ENCODE measurements around the gene DCDC2C.

Gene DCDC2C

DNA sequence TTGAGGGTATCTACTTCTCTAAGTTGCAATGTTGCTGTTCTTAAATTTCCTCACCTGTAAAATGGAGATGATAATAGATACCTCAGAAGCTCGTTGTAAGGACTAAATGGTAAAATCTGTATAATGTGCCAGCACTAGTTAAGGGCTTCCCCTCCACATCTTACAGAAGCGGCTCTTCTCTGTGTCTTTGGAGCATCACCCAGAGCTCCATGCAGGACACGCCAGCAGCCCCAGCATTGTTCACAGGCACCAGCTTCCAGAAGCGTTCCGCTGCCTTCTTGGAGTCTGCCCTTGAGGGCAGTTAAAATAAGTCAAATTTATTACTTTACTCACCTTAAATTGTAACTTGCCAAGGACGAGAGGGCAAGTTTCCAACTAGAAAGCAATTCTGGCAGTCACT, 5.8 kb downstream of the DCDC2C start:
- DNase-seq (ENCODE audit: low read depth) = no peak

DNA sequence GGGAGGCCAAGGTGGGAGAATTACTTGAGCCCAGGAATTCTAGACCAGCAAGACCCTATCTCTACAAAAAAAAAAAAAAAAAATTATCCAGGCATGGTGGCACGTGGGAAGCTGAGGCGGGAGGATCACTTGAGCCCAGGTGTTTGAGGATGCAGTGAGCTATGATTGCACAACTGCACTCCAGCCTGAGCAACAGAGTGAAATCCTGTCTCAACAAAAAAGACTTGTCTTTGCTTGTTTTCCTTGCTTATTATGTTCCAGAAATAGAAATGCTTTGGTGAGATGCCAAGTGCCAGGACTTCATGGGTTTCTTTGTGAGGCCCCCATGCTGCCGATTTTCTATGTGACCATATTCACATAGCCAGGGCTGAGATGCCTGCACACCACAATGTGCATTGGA, 9.0 kb downstream of the DCDC2C start:
- DNase-seq (ENCODE audit: low read depth) = no peak

DNA sequence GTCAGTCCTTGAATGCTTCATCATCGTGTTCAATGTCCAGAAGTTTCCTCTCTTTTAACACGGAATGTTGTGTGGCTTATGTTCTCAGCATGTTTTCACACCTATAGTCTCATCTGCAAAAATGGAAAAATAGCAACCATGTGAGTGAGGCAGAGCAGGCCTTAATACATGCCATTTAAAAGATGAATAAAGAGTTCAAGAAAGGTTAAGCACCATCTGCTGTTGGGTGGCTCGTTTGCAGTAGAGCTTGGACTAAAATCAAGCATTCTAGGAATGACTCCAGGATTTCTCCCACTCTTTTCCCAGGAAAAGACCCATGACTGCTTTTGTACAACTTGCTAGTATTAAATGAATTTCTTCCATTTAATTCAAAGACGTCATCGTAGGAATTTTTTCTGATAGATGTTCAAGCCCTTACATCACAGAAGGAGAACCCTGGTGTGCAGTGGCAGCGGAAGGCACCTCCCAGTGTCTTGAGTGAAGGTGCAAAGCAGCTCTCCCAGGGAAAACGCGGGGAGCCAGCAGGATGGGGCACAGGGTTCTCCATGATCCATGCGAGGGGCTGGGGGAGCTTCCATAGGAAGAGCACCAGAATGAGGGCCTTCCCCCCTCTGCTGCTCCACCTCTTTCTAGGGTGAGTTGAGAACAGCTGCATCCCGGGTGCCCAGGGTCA, 9.6 kb downstream of the DCDC2C start:
- no peak for DNase-seq (ENCODE audit: low read depth)

DNA sequence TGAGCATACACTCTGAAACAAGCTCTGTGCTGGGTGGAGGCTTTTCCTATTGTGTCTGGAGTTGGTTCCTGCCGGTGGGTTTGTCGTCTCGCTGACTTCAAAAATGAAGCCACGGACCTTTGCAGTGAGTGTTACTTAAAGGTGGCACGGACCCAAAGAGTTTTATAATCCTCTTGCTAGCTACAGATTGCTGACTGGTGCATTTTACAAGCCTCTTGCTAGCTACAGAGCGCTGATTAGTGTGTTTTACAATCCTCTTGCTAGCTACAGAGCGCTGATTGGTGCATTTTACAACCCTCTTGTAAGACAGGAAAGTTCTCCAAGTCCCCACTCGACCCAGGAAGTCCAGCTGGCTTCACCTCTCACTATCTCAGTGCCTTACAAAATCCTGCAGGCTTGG, 15.3 kb downstream of the DCDC2C start:
- DNase-seq (ENCODE audit: low read depth) = no peak

DNA sequence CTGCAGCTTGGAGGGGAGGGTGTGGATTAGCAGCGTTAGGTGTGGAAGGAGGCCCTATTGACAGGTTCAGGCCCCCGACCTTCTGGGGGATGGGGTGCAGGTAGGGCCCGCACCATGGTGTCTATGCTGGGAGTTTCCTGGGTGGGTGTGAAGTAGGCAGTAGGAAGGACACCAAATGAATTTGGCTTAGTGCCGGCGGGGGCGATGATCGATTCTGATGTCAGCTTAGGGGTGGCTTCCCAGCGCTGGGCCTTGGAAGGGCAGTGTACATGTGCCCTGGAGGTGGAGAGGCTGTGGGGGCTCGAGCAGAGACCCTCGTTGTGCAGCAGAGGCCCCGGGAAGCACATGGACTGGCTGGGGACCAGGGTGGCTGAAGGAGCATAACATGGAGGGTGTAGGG, 21.6 kb downstream of the DCDC2C start:
- DNase-seq (ENCODE audit: low read depth) = no peak

DNA sequence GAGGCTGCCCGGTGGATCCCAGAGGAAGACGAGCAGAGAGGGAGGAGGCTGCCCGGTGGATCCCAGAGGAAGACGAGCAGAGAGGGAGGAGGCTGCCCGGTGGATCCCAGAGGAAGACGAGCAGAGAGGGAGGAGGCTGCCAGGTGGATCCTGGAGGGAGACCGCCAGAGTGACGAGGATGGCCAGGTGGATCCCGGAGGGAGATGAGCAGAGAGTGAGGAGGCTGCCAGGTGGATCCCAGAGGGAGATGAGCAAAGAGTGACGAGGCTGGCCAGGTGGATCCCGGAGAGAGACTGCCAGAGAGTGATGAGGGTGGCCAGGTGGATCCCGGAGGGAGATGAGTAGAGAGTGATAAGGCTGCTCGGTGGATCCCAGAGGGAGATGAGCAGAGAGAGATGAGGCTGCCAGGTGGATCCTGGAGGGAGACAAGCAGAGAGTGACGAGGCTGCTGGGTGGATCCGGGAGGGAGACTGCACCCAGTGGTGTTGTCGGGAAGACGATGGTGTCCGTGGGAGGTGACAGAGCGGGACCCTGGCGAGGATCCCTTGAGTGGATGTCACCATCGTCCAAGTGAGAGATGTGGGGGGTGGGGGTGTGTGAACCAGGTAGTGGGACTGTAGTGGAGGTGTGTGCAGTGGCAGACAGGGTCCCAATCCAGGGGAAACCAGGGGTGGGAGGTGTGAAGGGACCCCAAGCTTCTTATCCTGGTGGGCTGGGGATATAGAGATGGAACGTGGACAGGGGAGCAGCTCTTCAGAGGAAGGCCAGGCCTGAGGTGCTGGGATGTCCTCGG, 22.3 kb downstream of the DCDC2C start:
- DNase-seq (ENCODE audit: low read depth) = no peak

DNA sequence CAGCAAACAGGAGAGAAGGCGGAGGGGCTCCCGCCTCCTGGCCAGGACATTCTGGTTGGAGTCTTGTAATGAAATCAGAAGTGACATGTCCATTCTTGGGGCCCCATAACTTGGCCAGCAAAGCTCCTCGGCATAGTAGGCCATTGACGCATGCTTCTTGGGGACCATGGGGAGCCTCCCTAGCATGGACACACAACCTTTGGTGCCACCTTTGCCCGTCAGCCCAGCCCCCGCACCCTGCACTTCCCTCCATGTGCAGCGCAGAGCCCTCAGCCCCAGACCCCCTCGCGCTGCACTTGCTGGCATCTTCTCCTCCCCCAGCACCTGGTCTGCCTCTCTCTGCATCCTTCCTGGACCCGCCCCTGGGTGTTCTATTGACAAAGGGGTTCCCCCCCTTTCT, 23.1 kb downstream of the DCDC2C start:
- no peak for DNase-seq (ENCODE audit: low read depth)

DNA sequence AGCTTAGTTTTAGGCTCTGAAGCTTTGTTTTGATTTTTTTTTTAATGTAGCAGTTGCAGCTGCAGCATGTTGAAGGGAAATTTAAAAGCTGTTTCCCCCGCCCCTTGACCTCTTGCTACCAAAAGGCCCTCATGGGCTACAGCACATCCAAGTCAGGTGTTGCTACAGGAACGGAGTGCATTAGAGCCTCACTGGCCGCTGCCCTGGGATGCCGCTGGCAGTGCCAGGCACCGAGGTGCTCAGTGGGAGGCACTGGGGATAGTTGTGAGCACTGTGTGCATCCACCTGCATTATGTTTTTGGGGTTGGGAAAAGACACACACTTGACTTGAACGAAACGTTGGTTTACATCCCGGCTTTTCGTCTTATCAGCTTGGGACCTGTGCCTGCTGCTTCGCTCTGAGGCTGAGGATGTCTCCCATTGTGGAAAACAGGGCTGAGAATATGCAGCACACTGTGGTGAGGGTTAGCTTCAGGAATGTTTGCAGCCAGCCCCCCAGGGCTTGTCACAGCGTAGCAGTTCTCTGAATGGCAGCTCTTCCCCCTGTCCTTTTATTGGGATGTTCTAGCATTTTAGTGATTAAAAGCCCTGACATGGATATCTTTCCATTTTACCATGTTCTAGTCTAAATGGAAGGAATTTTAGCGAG, 24.1 kb downstream of the DCDC2C start:
- no peak for DNase-seq (ENCODE audit: low read depth)

DNA sequence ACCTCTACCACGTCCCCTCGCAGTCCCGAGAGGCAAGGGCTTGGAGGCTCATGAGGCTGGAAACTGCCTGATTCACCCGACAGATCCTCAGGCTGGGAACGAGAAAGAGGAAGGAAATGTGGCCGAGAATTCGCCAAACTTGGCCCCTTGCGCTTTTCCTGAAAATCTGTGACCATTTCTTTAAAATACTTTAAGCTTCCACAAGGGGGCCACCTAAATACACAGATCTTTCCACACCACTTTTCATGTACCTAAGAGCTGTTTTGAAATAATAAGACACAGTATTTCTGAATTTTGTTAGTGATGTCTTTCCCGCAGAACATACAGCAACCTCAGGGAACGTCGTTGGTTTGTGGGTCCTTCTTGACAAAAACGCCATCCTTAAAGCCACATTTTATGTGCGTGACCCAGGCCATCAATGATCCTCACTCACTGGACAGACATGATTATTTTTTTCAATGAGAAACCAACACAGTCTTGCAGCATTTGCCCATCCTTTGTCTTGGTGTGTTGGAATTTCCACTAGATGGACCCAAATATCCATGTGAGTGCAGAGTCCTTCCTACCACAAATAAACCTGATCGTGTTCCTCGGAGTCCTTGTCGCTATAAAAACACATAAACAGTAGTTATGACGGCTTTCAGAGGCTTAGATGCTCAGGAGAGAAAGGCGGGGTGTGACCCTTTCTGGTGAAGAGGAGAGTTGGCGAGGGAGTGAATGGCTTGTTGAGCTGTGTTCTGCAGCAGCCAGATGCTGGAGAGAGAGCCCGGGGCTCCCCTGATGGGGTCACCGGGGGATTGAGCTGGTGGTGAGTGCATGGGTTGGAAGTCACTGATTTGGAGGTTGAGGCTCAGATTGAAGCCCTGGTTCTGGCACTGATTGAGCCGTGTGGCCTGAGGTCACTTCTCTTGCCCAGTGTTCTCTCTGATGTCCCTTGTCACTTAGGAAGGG, 25.0 kb downstream of the DCDC2C start:
- DNase-seq (ENCODE audit: low read depth) = no peak

DNA sequence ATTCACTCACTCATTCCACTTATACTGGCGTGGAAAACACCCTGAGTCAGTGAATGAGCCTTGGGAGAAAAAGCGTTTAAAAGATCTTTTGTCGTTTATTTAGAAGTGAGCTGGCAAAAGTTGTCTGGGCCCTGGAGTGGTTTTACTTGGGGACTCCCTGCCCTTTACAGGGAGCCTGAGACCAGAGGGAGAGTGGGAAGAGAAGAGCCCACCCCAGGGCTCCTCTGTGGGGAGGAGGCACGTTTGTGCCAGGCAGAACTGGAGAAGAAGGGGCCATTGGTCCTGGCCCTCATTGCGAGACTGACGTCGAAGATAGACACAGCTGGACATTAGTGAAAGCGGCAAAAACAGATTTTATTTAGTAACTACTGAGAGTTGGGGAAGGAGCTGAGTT, 25.7 kb downstream of the DCDC2C start:
- no peak for DNase-seq (ENCODE audit: low read depth)

DNA sequence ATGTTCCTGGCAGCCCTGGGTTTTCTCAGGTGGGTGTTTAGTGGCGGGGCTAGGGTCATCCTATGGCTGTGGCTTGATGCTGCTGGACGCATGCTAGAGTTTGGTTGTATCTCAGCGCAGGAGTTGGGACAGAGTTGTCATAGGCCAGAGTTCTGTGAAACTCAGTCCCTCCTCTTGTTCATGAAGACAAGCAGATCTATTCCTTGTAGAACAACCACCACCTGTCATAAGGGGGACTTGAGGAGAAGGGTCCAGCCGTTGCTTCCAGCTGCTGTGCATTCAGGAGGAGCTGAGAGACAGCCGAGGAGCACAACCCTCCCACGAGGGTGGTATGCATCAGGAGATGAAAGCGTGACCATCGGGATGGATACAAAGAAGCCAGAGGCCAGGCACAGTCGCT, 26.4 kb downstream of the DCDC2C start:
- no peak for DNase-seq (ENCODE audit: low read depth)

DNA sequence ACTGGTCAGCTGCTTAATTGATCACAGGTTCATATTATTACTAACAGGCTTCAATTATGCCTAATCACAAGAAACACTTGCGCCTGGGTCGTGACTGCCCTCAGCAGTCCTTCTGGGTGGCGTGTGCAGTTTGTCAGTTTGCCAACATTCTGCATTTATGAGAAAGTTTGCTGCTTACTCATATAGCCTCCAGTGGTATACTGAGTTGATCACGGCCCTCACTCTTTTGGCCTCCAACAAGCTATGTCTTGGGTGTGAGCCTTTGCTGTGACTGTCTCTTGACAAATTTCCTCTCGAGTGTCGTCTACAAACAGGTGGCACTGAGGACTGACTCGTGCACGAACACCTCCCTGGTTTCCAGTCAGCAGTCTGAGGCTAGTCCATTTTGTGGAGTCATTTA, 27.3 kb downstream of the DCDC2C start:
- no peak for DNase-seq (ENCODE audit: low read depth)

DNA sequence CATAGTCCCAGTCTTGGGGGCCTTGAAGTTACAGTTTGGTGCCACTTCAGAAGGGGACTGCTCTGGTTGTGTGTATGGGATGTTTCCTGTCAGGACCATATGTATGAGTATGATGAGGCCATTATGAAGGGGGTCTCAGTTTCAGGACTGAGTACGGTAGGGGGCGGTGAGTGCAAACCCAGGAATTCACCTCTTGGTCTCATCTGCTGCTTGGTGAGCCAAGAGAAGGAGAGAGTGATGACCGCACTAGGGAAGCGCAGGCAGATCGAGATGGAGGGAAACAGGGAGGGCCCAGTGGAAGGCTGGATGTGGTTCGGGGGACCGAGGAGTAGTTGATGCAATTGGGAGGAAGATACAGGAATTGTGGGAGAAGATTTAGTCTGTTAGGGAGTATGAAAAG, 28.5 kb downstream of the DCDC2C start:
- no peak for DNase-seq (ENCODE audit: low read depth)

DNA sequence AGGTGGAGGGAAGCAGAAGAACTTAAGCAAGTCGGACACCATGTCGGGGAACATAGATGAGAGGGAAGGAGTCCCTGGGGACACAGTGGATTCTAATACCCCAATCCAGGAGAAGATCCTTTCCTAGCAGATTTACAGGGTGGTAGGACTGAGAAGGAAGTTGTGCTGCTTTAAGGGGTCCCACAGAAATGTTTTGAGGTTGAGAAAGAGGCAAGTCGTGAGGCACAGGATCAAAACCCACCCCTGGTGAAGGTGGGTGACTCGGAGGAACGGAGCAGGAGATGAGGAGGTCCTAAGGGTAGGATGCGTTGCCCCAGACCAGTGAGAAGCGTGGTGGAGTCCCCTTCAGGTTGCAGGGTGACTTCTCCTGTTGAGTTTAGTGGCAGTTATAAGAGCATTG, 32.7 kb downstream of the DCDC2C start:
- no peak for DNase-seq (ENCODE audit: low read depth)

DNA sequence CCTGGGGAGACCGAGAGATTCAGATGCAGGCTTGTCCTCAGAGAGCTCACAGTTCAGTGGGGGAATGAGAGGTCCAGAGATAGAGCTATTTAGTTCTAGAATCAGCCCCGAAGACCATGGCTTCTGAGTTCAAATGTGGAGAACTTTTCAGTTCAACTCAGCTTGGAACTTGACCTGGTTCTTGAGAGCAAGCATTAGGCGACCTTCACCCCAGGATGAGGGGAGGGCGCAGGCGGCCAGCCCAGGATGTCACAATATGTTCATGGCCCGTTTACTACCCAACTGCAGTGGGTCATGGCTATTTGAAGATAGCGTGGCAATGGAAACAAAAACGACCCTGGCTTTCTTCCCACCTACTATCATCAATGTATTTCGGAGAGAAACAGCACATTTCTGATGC, 33.8 kb downstream of the DCDC2C start:
- DNase-seq (ENCODE audit: low read depth) = no peak

DNA sequence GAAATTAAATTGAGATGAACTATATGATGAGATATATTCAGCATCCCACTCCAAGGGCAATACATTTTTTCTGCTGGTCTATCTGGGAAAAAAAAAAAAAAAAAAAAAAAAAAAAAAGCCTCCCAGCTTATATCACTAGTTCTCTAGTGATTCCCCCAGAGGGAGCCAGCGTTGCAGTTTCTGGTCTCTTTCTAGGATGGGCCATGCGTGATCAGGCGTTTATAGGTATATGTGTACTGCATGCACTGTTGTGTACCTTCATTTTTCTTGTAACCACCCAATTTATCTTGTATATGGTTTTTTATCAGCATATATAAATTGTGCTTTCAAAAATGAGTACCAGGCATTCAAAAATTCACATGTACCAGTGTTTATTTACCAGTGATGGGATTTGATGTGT, 35.1 kb downstream of the DCDC2C start:
- no peak for DNase-seq (ENCODE audit: low read depth)

DNA sequence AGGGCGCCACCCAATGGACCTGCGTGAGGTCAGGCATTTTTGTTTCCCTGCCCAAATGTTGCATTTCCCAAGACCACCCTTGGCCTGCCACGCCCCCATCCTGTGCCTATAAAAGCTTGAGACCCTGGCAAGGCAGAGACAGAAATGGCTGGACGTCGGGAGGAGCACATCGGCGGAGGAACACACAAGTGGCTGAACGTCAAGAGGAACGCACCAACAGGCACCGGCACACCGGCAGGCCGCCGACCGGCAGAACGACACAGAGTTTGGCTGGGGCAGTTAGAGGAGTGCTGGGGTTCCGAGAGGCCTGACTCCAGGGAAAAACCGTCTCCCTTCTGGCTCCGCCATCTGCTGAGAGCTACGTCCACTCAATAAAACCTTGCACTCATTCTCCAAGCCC, 35.9 kb downstream of the DCDC2C start:
- DNase-seq (ENCODE audit: low read depth) = no peak

DNA sequence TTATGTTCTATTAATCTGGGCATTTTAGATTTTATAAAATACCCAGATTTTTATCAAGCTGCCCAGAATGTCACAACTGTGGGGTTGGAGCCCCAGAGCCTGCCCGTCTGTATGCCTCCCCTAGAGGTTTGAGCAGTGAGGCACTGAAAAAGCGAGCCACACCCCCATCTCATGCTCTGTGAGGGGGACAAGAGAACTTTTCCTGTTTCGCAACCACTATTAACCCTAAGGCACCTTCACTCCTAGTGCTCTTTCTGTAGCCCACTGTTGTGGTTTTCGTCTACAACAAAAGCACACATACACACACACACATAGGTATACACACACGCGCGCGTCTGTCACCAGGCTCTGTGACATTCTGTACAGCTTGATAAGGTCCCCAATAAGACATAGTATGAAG, 38.0 kb downstream of the DCDC2C start:
- no peak for DNase-seq (ENCODE audit: low read depth)

DNA sequence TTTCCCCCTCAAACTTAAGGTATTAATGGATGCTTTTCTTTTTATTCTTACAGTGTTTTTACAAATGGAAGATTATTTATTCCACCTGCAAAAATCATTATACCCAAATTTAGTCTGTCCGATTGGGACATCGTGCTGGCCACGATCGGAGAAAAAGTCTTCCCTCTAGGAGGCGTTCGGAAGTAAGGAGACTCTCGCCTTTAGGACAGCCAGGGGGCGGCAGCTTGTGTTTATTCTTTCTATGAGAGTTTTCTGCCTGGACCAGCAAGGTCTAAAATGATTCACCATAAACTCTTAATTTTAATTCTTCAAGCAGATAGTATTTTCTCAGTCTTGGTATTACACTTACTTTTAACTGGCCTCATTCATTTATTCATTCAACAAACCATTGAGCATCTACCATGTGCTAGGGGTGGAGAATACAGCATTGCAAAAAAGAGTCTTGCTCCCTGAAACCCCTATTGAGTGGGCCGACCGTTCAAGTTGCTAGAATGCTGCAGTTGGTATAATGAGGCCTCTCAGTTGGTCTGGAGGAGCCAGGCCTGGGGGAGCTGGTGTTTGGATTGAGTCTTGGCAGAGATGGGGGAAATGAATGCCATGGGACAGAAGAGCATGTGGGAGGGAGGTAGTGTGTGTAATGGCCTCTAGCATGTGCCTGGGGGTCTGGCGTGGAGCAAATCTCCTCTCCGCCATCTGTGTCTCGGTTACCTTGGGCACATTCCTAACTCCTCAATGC, 38.7 kb downstream of the DCDC2C start:
- no peak for DNase-seq (ENCODE audit: low read depth)

DNA sequence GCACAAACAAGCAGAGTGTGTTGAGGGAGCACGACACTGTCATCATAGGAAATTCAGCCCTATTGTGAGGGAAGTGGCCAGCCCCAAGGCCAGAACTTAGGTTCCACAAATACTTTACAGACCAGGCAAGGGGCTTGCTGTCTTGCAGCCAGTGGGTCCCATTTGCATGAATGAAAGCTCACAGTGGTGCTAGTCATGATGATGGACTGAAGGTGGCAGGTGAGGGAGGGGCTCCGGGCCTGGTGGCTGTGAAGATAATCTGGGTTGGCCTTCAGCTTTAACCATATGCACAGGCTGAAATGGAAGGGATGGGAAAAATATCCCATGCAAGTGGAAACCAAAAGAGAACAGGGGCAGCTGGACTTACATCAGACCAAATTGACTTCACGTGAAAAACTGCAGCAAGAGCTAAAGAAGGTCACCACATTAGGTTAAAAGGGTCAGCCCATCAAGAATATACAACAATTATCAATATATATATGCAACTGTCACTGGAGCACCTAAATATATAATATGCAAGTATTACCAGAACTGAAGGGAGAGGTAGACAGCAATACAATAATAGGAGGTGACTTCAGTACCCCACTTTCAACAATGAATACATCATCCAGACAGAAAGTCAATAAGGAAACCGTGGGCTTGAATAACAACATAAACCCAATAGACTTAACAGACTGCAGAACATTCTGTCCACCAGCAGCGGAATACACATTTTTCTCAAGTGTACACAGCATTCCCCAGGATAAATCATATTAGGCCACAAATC, 39.6 kb downstream of the DCDC2C start:
- DNase-seq (ENCODE audit: low read depth) = no peak
